ENCODE results near the gene PPP2R5E.
"Not testable (repeated sequence)": the region's sequence is repeated elsewhere in the genome, so short reads cannot be mapped to it uniquely, and the experiment has no call there.

The PPP2R5E gene

DNA sequence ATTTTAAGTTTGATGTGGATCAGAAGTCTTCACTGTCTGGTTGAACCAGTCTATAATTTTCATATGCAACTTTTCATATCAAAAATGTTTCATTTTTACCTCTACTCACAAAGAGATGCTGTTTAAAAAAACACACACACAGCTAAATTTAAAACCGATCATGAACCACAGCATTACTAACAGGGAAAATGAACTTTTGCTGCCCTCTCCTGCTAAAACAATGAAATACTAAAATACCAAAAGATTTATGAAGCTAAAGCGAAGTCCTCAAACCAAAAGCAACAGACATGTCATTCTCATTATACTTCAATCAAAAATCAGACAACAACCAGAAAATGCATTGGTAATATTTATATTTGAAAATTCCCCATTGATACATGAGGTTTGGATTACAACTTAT, 171.6 kb downstream of the PPP2R5E start:
- DNase-seq (ENCODE audit: low spot score): not testable (repeated sequence)

DNA sequence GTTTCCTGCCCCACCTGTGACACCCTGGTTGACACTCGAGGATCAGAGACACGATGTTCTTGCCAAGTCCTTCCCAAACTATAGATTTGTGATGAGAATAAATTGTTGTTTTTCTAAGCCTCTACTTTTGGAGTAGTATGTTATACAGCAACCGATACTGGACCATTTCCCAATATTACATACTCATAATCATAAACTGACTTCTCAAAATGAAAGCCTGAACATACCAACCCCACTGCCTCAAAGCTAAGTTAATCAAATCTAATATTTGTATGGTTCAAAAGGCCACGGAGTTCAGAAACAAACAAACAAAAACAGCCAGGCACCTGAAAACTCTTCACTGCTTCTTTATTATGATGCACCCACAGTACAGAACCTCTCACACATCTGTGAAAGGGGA, 172.1 kb downstream of the PPP2R5E start:
- no peak for DNase-seq (ENCODE audit: low spot score)

DNA sequence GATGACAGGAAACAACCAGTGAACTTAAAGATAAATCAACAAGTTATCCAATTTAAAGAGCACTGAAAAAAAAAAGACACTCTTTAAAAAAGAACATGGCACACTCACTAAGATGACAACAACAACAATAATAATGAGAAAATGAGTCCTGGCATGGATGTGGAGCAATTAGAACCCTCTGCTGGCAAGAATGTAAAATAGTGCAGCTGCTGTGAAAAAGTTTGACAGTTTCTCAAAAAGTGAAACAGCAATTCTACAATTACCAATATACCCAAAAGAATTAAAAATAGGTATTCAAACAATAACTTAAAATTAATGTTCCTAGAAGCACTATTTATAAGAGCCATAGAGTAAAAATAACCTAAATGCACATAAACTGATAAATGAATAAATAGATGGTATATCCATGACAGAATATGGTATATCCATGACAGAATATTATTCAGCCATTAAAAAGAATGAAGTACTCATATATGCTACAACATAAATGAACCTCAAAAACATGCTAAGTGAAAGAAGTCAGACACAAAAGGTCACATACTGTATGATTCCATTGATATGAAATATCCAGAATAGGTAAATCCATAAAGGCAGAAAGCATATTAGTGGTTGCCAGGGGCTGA, 175.3 kb downstream of the PPP2R5E start:
- no peak for DNase-seq (ENCODE audit: low spot score)

DNA sequence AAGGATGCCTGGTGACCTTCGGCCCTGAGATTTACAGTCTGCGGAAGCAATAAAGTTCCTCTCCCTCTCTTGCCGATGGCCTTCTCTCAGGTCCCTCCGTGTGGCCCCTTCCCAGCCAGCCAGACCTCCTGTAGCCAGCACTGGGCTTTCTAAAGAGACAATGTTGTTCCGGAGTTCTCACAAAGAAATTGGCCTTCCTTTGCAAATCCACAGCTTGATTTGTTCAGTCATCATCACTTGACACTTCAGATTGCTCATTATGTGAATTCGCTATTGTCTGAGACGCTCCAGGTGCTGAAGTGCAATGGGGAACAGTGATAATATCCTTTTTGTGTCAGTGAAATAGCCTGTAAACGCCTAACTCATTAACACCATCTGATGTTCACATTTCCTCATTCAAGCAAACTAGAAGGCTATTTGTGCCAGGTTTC, 180.8 kb downstream of the PPP2R5E start:
- DNase-seq (ENCODE audit: low spot score): no peak

DNA sequence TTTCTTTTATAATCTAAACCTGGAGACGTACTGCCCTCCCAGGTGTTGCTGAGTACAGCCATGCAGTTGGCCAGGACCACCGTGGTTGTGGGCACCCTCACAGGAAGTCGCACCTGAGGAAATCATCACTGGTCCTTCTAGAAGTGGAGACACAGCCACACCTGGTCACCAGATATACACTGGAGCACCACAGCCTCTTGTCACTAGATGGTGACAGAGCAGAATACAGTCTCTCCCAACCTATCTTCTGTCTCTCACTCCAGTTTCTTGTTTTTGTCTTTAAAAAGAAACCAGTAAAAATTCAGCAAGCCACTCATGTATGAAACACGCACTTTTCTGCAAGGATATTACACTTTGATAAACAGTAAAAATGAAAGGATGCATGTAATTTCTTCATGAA, 181.4 kb downstream of the PPP2R5E start:
- DNase-seq (ENCODE audit: low spot score): peak; percentile 7

DNA sequence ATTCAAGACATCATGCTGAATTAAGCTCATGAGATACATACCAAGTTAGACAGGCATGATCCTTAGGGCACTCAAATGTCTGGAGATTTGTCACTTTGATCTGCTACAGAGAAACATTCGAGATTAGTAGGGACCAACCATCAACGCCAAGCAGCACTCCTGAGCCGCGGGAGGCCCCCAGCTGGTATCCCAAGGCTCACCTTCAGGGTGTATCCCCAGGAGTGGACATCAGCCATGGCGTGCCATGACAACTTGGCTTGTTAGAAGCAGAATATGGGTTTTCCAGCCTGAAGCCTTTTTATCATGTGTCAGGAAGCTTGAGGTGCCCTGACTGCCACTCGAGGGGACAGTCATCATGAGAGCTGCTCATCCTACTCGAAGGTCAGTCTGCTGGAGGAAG, 185.3 kb downstream of the PPP2R5E start:
- DNase-seq (ENCODE audit: low spot score): no peak

DNA sequence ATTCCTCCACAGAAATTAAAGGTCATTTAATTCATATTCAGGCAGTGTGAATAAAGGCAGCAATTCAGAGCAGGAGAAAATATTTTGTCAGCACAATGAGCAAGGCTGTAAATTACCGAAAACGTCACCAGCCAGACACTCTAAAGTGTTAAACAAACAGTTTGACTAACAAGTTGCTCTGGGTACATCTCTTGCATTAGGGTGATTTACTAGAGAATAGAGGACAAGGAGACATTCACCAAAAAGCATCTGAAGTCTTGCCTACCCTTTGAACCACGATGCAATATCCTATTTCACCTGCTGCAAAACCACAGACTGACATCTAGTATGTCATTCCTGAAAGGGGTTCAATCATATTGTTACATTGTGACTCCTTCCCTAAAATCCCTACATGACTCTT, 197.4 kb downstream of the PPP2R5E start:
- no peak for DNase-seq (ENCODE audit: low spot score)

DNA sequence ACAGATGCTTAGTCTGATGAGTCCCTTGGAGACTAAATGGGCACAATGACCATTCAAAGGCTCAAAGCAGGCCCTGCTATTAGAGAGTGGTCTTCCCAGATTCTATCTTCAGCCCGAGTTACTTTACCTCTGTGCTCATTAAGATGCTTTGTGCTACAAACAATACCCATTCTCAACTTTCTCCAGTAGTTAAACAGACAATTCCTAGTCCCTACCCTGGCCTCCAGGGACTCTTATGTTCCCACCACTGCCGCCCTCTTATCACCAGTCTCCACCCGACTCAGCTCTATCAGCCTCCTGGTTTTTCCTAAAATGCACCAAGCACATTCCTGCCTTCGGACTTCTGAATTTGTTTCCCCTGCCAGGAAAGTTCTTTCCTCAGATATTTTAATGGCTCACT, 198.8 kb downstream of the PPP2R5E start:
- DNase-seq (ENCODE audit: low spot score): no peak

DNA sequence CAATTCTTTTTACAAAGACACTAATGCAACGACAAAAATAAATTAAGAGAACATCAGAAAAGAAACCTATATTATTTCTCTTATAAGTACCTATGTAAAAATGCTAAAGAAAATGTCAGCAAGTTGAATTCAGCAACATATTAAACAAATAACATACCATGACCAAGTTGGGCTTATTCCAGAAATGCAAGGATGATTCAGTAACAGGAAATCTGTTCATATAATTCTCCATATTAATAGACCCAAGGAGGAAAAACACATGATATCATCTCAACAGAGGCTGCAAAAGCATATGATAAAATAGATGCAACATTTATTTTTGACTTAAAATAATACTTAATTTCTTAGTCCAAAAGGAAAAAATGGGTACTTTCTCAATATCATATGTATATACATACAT, 199.3 kb downstream of the PPP2R5E start:
- DNase-seq (ENCODE audit: low spot score): no peak

DNA sequence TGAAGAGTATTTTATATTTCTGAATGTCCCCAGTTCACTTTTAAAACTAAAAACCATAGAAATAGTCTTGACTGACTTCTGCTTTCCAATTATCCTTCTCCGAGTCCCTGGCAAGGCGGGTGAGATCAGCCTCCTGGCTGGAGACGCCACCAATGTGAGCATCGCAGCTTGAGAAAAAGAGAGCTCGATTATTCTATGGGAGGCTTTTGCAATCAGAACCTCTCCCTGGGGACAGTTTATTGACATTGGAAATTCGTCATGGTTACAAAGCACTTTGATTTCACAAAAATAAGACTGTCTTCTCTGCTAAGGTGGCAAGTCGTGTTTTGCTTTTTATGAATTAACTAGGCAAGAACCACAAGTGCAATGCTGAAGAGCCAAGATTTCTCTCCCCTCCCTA, 200.8 kb downstream of the PPP2R5E start:
- no peak for DNase-seq (ENCODE audit: low spot score)

DNA sequence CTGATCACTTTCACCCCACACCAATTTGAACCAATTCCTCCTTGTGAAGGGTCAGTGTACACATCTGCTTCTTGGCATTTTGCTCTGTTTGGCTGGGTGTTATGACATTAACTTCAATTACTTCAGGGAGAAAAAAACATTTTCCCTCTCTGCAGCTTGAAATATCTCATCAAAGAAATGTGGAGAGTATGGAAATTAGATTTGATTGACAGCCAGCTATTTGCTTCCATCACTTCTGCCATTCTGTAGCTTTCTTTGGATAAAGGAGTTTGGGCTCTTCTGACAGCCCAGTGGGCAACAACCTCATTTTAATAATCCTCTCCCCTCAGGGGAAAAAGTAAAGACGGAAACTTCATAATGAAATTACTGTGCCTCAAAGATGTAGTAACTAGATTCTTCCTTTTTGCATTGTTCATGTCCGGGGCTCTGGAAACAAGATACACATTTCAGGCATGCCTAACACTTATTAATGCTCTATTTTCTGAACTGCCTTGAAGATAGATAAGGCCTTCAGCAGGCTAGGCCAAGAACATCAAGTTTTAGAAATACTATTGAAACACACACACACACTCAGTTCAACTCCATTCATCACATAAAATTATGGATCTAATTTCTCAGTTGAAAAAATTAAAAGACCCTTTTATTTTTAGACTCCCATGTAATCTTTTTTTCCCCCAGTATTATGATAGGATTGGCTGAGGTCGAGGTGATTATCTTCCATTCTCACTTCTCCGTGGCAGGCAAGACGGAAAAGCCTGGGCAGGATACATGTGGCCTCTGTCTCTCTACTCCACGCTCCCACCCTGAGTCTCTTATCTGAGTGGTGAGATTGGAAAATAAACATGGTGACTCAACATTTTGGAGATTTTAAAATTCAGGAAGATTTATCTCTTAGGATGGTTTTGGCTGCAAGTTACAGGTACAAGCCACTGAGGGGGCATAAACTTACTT, 214.1 kb downstream of the PPP2R5E start:
- no peak for DNase-seq (ENCODE audit: low spot score)

DNA sequence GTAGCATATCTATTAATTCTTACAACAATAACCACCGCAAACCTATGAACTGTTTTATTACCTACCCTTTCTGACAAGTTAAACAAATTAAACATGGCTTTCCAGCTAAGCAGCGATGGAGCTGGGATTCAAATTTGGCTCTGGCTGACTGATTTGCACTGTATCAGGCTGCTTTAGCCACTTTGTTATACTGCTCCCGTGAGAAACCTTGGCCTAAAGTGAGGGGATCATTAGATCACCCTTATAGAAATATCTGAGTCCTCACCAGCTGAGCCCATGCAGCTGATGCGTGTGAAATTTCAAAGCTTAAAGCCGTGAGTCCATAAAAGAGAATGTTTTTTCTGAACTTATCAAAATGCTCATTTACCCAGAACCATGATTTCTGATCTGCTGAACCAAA, 216.3 kb downstream of the PPP2R5E start:
- no peak for DNase-seq (ENCODE audit: low spot score)

DNA sequence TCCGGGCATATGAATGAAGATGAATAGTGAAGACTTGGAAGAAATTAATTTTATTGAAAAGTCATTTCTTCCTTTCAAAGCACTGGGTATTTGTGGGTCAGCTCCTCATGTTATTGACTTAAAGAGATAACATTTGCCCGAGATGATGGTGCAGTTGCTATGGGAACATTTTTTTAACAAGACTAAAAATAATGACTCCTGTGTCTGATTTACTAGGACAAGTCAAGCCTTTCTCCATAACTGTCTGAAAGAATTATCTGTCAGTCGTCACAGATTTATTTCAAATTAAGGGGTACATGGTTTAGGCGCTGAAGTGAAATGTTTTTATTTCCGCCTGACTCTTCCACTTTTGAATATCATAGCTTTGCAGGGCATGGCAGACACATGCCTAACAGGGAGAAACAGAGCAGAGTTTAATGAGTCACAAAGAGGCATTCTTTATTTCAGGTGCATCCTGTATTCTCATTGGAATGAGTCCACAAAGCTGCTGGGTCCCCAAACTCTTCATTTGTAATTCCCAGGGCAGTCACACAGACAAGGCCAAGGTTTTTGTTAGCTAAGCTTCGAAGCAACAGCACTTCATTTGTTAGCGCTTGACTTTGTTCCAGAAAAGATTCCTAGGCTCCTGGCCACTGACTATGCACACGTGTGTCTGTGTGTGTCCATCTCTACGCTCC, 220.1 kb downstream of the PPP2R5E start:
- no peak for DNase-seq (ENCODE audit: low spot score)

DNA sequence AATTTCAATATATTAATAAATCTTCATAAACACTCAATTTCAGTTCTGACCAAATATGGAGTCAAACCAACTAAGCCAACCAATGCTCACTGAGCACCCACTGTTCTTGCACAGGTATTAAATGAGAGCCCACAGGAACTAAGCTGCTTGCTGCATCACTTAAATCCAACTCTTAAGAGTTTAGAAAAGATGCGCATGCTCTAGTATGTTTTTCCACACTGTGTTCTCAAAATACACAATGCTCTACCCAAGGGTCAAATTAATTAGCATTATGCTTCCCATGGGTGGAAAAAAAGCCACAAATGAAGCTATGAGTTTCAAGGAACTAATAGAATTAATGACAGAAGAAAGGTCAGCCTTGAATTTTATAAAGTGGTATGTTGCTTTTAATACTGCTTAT, 220.7 kb downstream of the PPP2R5E start:
- no peak for DNase-seq (ENCODE audit: low spot score)

All from cerebellar cortex (tissue), 1 donor.